Measurements from ENCODE around the gene REPS1. TPM values are rescaled to one million over a fixed set of nuclear protein-coding genes. Genes with fewer than 3 reads are reported as not detected.
"Not testable (repeated sequence)": the region's sequence is repeated elsewhere in the genome, so short reads cannot be mapped to it uniquely, and the experiment has no call there.

The REPS1 gene
- total RNA-seq (100 to 1,000 TPM in 1 of 2 donors, 10 to 100 TPM in 1; 56.1 to 102 TPM), polyA plus RNA-seq (ENCODE audit: insufficient read length in 2 of 2) (100 to 1,000 TPM; 104 to 107 TPM)
- long read RNA-seq, donor 1, partial matches to known transcripts, result 11 of 14 reads
- long read RNA-seq, donor 1, other reads (novel, unspliced or antisense), result 0 of 14 reads
- long read RNA-seq, donor 2, full-length matches to known transcripts, result 4 of 4 reads
- long read RNA-seq, donor 2, partial matches to known transcripts, result 0 of 4 reads
- long read RNA-seq, donor 2, other reads (novel, unspliced or antisense), result 0 of 4 reads
- long read RNA-seq, donor 3, full-length matches to known transcripts, result 2 of 2 reads
- long read RNA-seq, donor 3, partial matches to known transcripts, result 0 of 2 reads
- long read RNA-seq, donor 3, other reads (novel, unspliced or antisense), result 0 of 2 reads
- long read RNA-seq, donor 4, partial matches to known transcripts, result 0 of 2 reads
- long read RNA-seq, donor 4, other reads (novel, unspliced or antisense), result 0 of 2 reads

- peaks cover 11% of the 10 kb centered on the region for H3K4me1 ChIP-seq (ENCODE audit: control insufficient read depth, insufficient read depth, low read length)
- peak within 1 kb of the TSS; percentile 71 for H3K4me3 ChIP-seq (ENCODE audit: low read depth, low read length)
- 0% methylated on average over 105 of the region's 105 CpGs for WGBS (ENCODE audit: insufficient coverage)
- H3K36me3 ChIP-seq (ENCODE audit: control insufficient read depth, insufficient read depth, low read length), result no peaks in the 10 kb centered on the region
- peak; percentile 70 to 97 (median 88) for DNase-seq (ENCODE audit: low read depth in 4 of 6, low spot score in 6 of 6)
- H3K27ac ChIP-seq (ENCODE audit: low read depth, low read length), result peak within 1 kb of the TSS; percentile 75
- H3K9me3 ChIP-seq (ENCODE audit: control insufficient read depth, insufficient read depth, low read length), result no peaks in the 10 kb centered on the region
- H3K27me3 ChIP-seq (ENCODE audit: control insufficient read depth, insufficient read depth, low read length), result no peaks in the 10 kb centered on the region
These were observed at the start of gene REPS1 for GRCh38 chr6:138987643-138988468. Gene REPS1 (minus strand): TSS chr6:138988253. CDS start chr6:138987682, 571 bp downstream.

- Histone ChIP-seq H3K36me3 (ENCODE audit: control insufficient read depth, insufficient read depth, low read length) (peaks cover 11% of the 10 kb centered on the region), H3K4me3 (ENCODE audit: low read depth, low read length) (no peak overlapping the region), H3K27me3 (ENCODE audit: control insufficient read depth, insufficient read depth, low read length) (no peaks in the 10 kb centered on the region), H3K9me3 (ENCODE audit: control insufficient read depth, insufficient read depth, low read length) (no peaks in the 10 kb centered on the region), H3K27ac (ENCODE audit: low read depth, low read length) (no peak overlapping the region), H3K4me1 (ENCODE audit: control insufficient read depth, insufficient read depth, low read length) (no peaks in the 10 kb centered on the region)
- no peak for DNase-seq (ENCODE audit: low read depth in 4 of 6, low spot score in 6 of 6)
- WGBS (ENCODE audit: insufficient coverage), result 92% methylated on average over 5 of the region's 5 CpGs
These were observed 49.4 kb upstream of the REPS1 start for GRCh38 chr6:139037490-139037889.

- H3K9me3 ChIP-seq (ENCODE audit: control insufficient read depth, insufficient read depth, low read length), result no peaks in the 10 kb centered on the region
- no peak overlapping the region for H3K27ac ChIP-seq (ENCODE audit: low read depth, low read length)
- H3K4me1 ChIP-seq (ENCODE audit: control insufficient read depth, insufficient read depth, low read length), result peaks cover 6% of the 10 kb centered on the region
- peak overlapping the region; percentile 88 for H3K4me3 ChIP-seq (ENCODE audit: low read depth, low read length)
- no peaks in the 10 kb centered on the region for H3K36me3 ChIP-seq (ENCODE audit: control insufficient read depth, insufficient read depth, low read length)
- 67% methylated on average over 1 of the region's 9 CpGs for WGBS (ENCODE audit: insufficient coverage)
- peak in 3 of 6 donors; percentile 22 to 80 (median 40) for DNase-seq (ENCODE audit: low read depth in 4 of 6, low spot score in 6 of 6)
- peaks cover 4% of the 10 kb centered on the region for H3K27me3 ChIP-seq (ENCODE audit: control insufficient read depth, insufficient read depth, low read length)
These were observed 42.3 kb upstream of the REPS1 start for GRCh38 chr6:139030228-139030963.

GRCh38 chr6:139029470-139030227, 41.6 kb upstream of the REPS1 start:
- H3K27me3 ChIP-seq (ENCODE audit: control insufficient read depth, insufficient read depth, low read length), result peaks cover 4% of the 10 kb centered on the region
- peak overlapping the region; percentile 88 for H3K4me3 ChIP-seq (ENCODE audit: low read depth, low read length)
- no peaks in the 10 kb centered on the region for H3K36me3 ChIP-seq (ENCODE audit: control insufficient read depth, insufficient read depth, low read length)
- DNase-seq (ENCODE audit: low read depth in 4 of 6, low spot score in 6 of 6), result peak in 3 of 6 donors; percentile 26 to 78 (median 69)
- 2% methylated on average over 33 of the region's 44 CpGs for WGBS (ENCODE audit: insufficient coverage)
- H3K27ac ChIP-seq (ENCODE audit: low read depth, low read length), result peak overlapping the region; percentile 52
- peaks cover 6% of the 10 kb centered on the region for H3K4me1 ChIP-seq (ENCODE audit: control insufficient read depth, insufficient read depth, low read length)
- no peaks in the 10 kb centered on the region for H3K9me3 ChIP-seq (ENCODE audit: control insufficient read depth, insufficient read depth, low read length)

- WGBS (ENCODE audit: insufficient coverage), result under 1% methylated on average over 77 of the region's 77 CpGs
- Histone ChIP-seq H3K27ac (ENCODE audit: low read depth, low read length) (peak within 1 kb of the TSS; percentile 67), H3K4me3 (ENCODE audit: low read depth, low read length) (peak within 1 kb of the TSS; percentile 88), H3K36me3 (ENCODE audit: control insufficient read depth, insufficient read depth, low read length) (no peaks in the 10 kb centered on the region), H3K27me3 (ENCODE audit: control insufficient read depth, insufficient read depth, low read length) (peaks cover 4% of the 10 kb centered on the region), H3K9me3 (ENCODE audit: control insufficient read depth, insufficient read depth, low read length) (no peaks in the 10 kb centered on the region), H3K4me1 (ENCODE audit: control insufficient read depth, insufficient read depth, low read length) (peaks cover 6% of the 10 kb centered on the region)
- DNase-seq (ENCODE audit: low read depth in 4 of 6, low spot score in 6 of 6), result peak in 4 of 6 donors; percentile 40 to 92 (median 68)
These were observed 40.8 kb upstream of the REPS1 start, which contains the start of gene ABRACL for GRCh38 chr6:139028658-139029469. Gene ABRACL (plus strand): TSS chr6:139028745. CDS start chr6:139034161, 5,416 bp downstream.

GRCh38 chr6:139028215-139028657, 40.2 kb upstream of the REPS1 start:
- peak overlapping the region; percentile 48 for H3K27ac ChIP-seq (ENCODE audit: low read depth, low read length)
- H3K36me3 ChIP-seq (ENCODE audit: control insufficient read depth, insufficient read depth, low read length), result no peaks in the 10 kb centered on the region
- H3K9me3 ChIP-seq (ENCODE audit: control insufficient read depth, insufficient read depth, low read length), result no peaks in the 10 kb centered on the region
- H3K4me1 ChIP-seq (ENCODE audit: control insufficient read depth, insufficient read depth, low read length), result peaks cover 6% of the 10 kb centered on the region
- under 1% methylated on average over 13 of the region's 14 CpGs for WGBS (ENCODE audit: insufficient coverage)
- peak in 2 of 6 donors; percentile 15 to 28 for DNase-seq (ENCODE audit: low read depth in 4 of 6, low spot score in 6 of 6)
- H3K27me3 ChIP-seq (ENCODE audit: control insufficient read depth, insufficient read depth, low read length), result peaks cover 4% of the 10 kb centered on the region
- peak overlapping the region; percentile 88 for H3K4me3 ChIP-seq (ENCODE audit: low read depth, low read length)

- H3K4me3 ChIP-seq (ENCODE audit: low read depth, low read length), result peak overlapping the region; percentile 88
- 22% methylated on average over 7 of the region's 10 CpGs for WGBS (ENCODE audit: insufficient coverage)
These were observed 39.6 kb upstream of the REPS1 start for GRCh38 chr6:139027620-139028182.

GRCh38 chr6:139025416-139025815, 37.4 kb upstream of the REPS1 start:
- H3K4me3 ChIP-seq (ENCODE audit: low read depth, low read length); DNase-seq (ENCODE audit: low read depth in 4 of 6, low spot score in 6 of 6); H3K36me3 ChIP-seq (ENCODE audit: control insufficient read depth, insufficient read depth, low read length); H3K9me3 ChIP-seq (ENCODE audit: control insufficient read depth, insufficient read depth, low read length); H3K27me3 ChIP-seq (ENCODE audit: control insufficient read depth, insufficient read depth, low read length); H3K27ac ChIP-seq (ENCODE audit: low read depth, low read length); H3K4me1 ChIP-seq (ENCODE audit: control insufficient read depth, insufficient read depth, low read length): not testable (repeated sequence)
- WGBS (ENCODE audit: insufficient coverage), result no CpG with 5 or more reads among the region's 3 CpGs

More at GRCh38 chr6:139027620-139028182, 39.6 kb upstream of the REPS1 start:
- H3K27ac ChIP-seq (ENCODE audit: low read depth, low read length), result no peak overlapping the region
- no peaks in the 10 kb centered on the region for H3K9me3 ChIP-seq (ENCODE audit: control insufficient read depth, insufficient read depth, low read length)
- H3K4me1 ChIP-seq (ENCODE audit: control insufficient read depth, insufficient read depth, low read length), result peaks cover 6% of the 10 kb centered on the region
- H3K36me3 ChIP-seq (ENCODE audit: control insufficient read depth, insufficient read depth, low read length), result no peaks in the 10 kb centered on the region
- peak in 3 of 6 donors; percentile 13 to 85 (median 55) for DNase-seq (ENCODE audit: low read depth in 4 of 6, low spot score in 6 of 6)
- peaks cover 4% of the 10 kb centered on the region for H3K27me3 ChIP-seq (ENCODE audit: control insufficient read depth, insufficient read depth, low read length)
